Measurements from ENCODE around the gene BLOC1S5.
"Not testable (repeated sequence)": the region's sequence is repeated elsewhere in the genome, so short reads cannot be mapped to it uniquely, and the experiment has no call there.

The BLOC1S5 gene

DNA sequence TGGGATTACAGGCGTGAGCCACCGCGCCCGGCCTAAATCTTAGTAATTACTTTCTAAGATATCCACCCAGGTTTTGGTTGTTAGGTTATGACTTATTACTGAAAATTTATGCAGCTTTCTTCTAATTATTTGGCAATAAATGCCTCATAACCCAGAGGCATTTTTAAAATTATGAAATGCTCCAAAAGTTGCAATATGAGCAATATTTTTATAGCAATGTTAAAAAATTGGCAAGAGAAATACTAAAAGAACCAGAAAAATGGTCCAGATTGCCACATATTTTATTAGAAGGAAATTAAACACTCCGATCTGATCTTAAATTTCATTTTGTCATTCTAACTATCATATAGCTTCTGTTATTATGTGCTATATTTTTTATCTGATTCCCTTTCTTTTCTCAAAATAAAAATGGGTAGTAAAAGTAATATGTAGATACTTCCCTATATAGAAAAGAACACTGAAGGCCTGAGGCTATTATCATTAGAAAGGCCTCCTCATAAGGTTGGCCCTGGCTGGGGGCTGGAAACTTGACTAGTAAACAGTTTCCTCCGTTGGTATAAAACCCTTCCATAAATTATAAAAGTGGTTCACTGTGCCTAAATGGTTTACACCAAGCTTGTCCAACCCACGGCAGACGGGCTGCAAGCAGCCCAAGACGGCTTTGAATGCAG is 22.1 kb downstream of the BLOC1S5 start:
- no peak for DNase-seq

- not testable (repeated sequence) for DNase-seq
These were observed 30.1 kb downstream of the BLOC1S5 start for GRCh38 chr6:8034107-8034506.

GRCh38 chr6:8030920-8031319 is 33.3 kb downstream of the BLOC1S5 start:
- DNase-seq = no peak

- DNase-seq = no peak
These were observed 34.8 kb downstream of the BLOC1S5 start for GRCh38 chr6:8029243-8029870.

DNA sequence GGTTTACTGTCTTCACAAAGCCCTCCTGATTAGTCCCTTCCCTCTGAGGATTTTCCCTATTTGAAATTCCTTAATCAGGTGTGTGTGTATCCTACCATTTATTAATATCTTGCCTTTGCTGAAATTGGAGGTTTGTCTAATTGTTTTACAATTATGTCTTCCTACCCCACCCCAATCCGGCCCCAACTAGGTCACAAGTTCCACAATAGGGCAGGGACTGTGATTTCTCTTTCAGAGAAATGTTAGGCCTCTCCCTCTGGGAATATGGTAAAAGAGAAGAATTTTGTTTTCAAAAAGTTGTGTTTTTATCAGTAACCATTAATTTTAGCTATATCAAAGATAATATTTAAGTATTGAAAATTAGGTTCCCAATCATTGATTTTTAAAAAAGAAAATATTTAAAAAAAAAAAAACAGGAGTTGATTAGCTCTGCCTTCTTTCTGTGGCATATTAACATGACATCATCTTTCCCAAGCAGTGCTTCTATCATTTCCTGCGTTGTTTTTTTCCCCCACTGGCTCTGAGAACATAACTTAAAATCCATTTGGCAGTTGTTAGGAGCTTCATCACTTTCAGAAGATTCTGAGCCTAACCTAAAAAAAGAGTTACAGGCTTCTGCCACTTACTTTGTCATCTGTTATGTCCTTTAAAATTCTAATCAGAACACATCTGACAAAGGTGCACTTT is 36.1 kb downstream of the BLOC1S5 start:
- DNase-seq = no peak

DNA sequence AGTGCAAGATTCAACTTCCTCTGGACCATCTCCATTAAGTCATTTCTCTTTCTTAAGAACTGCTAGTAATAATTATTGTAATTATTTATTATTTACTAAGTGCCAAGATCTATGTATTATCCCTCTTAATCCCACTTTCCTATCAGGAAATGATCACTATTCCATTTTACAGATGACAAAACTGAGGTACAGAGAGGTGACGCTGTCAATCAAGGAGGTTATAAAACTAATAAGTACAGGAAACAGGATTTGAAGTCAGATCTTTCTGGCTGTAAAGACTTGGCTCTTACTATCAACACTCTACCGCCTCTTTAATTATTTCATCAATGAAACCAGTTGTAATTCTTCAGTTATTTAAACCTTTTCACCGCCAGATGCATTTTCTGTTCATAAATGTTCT is 37.4 kb downstream of the BLOC1S5 start:
- no peak for DNase-seq

DNA sequence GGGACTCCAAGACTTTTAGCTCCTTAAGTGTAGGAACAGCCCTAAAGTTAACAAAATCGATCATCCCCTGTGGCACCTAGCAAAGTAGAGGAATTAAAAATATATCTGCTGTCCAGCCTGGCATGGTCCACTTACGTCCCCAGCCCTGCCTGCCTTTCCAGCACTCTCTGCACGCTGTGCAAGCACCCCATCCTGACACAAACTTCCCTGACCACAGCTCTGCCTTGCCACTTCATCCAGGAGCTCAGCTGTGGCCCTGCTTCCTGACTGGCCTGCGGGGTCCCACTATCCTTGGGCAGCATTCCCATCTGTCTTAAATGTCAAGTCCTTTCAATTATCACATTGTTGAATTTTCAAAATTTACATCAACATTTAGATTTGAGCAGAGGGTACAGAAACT is 39.0 kb downstream of the BLOC1S5 start:
- DNase-seq = no peak

GRCh38 chr6:8023638-8024037 is 40.6 kb downstream of the BLOC1S5 start:
- no peak for DNase-seq

DNA sequence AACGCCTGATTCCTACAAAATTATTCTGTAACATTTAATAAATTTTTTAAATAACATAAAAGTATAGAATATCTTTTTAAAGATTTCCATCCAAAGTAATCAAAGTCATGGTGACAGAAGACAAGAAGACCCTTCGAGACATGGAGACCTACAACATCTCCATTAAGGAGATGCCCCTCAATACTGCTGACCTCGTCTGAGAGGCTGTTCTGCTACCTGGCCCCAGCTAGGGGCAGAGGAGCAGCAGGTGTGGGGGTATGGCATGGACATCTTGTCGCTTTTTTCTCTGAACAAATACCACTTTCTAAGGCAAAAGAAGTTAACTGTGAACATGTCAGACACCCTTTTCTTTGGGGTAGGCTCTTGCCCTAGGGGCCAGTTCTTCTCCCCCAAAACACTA is 44.1 kb downstream of the BLOC1S5 start:
- DNase-seq = no peak

DNA sequence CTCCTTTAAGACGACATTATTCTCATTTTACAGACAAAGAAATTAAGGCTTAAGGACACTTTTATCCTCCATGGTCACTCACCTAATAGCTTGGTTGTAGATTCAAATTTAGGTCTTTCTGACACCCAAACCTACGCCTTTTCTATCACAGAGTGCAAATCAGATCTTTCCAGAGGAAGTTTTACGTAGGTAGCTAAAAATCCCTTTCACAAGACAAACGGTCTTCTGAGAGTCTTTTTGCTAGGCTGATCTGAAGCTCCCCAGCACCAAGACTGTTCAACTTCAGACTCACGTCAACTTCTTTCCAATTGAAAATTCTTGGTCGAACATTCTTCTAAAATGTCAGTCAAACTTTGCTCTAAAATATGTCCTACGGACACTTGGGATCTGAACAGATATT is 46.5 kb downstream of the BLOC1S5 start:
- no peak for DNase-seq

DNA sequence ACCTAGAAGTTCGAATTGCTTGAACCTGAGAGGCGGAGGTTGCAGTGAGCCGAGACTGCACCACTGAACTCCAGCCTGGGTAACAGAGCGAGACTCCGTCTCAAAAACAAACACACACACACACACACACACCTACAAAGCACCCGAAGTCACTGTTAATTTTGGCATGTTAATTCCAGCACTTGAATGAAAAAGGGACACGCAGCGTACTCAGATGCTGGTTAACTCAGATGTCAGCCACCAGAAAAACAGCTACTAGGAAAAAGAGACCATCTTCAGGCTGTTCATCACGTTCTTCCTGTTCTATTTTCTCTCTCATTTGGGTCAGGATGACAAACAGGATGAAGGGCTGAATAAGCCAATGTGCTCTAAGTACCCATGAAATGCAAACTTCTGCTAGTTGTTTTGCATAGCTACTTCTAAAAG is 46.9 kb downstream of the BLOC1S5 start:
- DNase-seq = no peak

DNA sequence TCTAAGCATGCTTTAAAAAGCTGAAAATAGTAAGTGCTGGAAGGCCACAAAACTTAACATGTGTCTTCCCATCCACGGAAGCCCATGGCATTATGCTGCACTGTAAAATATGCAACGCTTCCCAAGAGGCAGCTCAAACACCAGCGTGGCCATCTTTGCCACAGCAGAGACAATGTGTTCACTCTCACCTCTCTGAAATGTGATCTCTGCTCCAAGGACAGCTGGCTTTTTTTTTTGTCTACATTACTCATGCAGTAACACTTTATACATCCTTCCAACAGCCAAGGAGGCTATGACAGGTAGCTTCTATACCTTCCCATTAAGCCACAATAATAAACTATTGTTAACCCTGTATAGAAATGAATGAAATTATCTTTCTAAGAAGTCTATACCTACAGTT is 49.2 kb downstream of the BLOC1S5 start:
- DNase-seq = no peak

DNA sequence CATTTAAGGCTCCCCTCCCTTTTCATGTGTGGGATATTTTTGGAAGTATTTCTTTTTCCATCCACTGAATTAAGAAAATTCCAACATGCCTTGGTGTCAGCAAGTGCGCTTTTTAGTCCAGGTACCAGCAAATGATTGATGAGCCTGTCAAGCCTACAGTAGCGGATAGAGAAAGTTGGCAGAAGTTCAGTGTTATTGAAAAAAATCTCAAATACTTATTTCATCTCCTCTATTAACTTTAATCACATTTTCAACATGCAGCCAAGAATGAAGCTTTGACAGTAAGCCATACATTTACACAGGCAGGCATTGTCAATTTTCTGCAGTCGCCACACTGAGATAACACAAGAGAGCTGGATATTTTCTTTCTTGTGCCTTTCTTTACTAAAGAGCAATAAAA is 50.4 kb downstream of the BLOC1S5 start:
- no peak for DNase-seq

DNA sequence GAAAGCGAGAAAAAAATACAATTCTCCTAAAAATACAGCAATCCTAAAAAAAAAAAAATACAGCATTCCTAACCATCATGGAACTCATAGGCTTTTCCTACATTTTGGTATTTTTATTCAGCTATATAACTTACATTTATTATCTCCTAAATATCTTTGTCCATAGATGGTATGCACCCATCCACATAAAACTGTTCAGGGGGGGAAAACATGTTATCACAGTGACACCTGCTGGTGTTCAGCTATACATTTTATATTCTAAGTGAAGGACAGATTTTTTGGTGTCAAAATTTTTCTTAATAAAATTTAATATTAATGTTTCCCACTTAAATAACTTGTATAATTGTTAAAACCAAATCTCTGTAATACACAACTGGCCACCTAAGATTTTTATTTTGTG is 58.0 kb downstream of the BLOC1S5 start:
- DNase-seq = peak in 1 of 2 experiments; percentile 49

- no peak for DNase-seq
These were observed 59.1 kb downstream of the BLOC1S5 start for GRCh38 chr6:8005136-8005535.

DNA sequence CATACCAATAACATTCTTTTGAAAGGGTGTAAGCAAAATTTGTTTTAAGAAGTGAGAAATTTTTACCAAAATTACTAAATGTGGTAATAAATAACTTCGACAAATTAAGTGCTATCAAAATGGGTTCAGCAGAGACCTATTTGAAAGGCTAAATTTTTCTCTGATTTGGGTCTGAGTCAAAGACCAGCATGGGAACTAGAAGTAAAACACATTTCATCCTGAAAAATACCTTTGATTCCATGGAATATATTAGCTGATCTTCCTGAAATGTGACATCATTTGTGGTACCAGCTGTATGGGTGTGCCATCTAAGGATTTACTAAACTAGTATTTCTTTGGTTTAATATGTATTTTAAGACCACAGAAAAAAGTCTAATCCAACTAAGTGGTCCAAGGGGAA is 63.6 kb downstream of the BLOC1S5 start:
- DNase-seq = no peak

GRCh38 chr6:8000188-8000596 is 64.0 kb downstream of the BLOC1S5 start:
- no peak for DNase-seq

- no peak for DNase-seq
These were observed 65.0 kb downstream of the BLOC1S5 start for GRCh38 chr6:7999201-7999600.

- no peak for DNase-seq
These were observed 66.0 kb downstream of the BLOC1S5 start for GRCh38 chr6:7998103-7998725.

GRCh38 chr6:7997286-7997685 is 66.9 kb downstream of the BLOC1S5 start:
- no peak for DNase-seq

GRCh38 chr6:7996538-7997111 is 67.6 kb downstream of the BLOC1S5 start:
- no peak for DNase-seq

- DNase-seq = no peak
These were observed 70.2 kb downstream of the BLOC1S5 start for GRCh38 chr6:7993952-7994351.

- no peak for DNase-seq
These were observed 70.8 kb downstream of the BLOC1S5 start for GRCh38 chr6:7993399-7993798.

All from SW 1271 (cell line).